OCI-LY1 (cell line): Measurements from ENCODE around the gene ZNF791.

Experiments
- H2AFZ ChIP-seq: fragments of 200-600 bp; sonication (generic), shearing (Covaris generic); 2 replicates; pipeline ENCODE4 v1.6.0; 2014; ENCODE audit warnings: antibody characterized with exemption, mild to moderate bottlenecking, low read length
- H3F3A ChIP-seq: fragments of 200-600 bp; sonication (generic), shearing (Covaris generic); 2 replicates; pipeline ENCODE4 v1.6.0; 2014; ENCODE audit warnings: mild to moderate bottlenecking, antibody characterized with exemption, low read length, moderate library complexity; ENCODE audit not compliant: insufficient read depth
- H3K27ac ChIP-seq: fragments of 200-600 bp; sonication (generic); 2 replicates; pipeline ENCODE4 v1.5.1; 2014; ENCODE audit warnings: low read length, mixed run types, mild to moderate bottlenecking, low read depth; ENCODE audit not compliant: poor library complexity, severe bottlenecking
- H3K27me3 ChIP-seq: fragments of 200-600 bp; sonication (generic); 2 replicates; pipeline ENCODE4 v1.6.0; 2014; ENCODE audit warnings: antibody characterized with exemption, mild to moderate bottlenecking, low read length, moderate library complexity; ENCODE audit not compliant: insufficient read depth
- H3K36me3 ChIP-seq: fragments of 200-600 bp; sonication (generic); 2 replicates; pipeline ENCODE4 v1.6.1; 2014; ENCODE audit warnings: mild to moderate bottlenecking, antibody characterized with exemption, low read length, moderate library complexity, mixed read lengths; ENCODE audit not compliant: insufficient read depth
- H3K4me1 ChIP-seq: fragments of 200-600 bp; sonication (generic); 2 replicates; pipeline ENCODE4 v1.5.1; 2014; ENCODE audit warnings: mild to moderate bottlenecking, low read length, moderate library complexity; ENCODE audit not compliant: insufficient read depth, severe bottlenecking
- H3K4me2 ChIP-seq: fragments of 200-600 bp; sonication (generic), shearing (Covaris generic); 2 replicates; pipeline ENCODE4 v1.6.1; 2014; ENCODE audit warnings: low read length
- H3K4me3 ChIP-seq: fragments of 200-600 bp; sonication (generic); 2 replicates; pipeline ENCODE4 v1.5.1; 2014; ENCODE audit warnings: low read length, low read depth, mild to moderate bottlenecking, mixed read lengths; ENCODE audit not compliant: poor library complexity, severe bottlenecking
- H3K79me2 ChIP-seq: fragments of 200-600 bp; shearing (Covaris generic); 2 replicates; pipeline ENCODE4 v1.6.1; 2016; ENCODE audit warnings: mixed run types, low read length, mixed read lengths; ENCODE audit not compliant: insufficient read depth
- H3K9ac ChIP-seq: fragments of 200-600 bp; sonication (generic), shearing (Covaris generic); 2 replicates; pipeline ENCODE4 v1.6.1; 2014; ENCODE audit warnings: mild to moderate bottlenecking, low read length, mixed read lengths
- H3K9me2 ChIP-seq: fragments of 200-600 bp; sonication (generic), shearing (Covaris generic); 2 replicates; pipeline ENCODE4 v1.6.1; 2014; ENCODE audit warnings: low read depth, mild to moderate bottlenecking, low read length, mixed read lengths
- H3K9me3 ChIP-seq: fragments of 200-600 bp; shearing (Covaris generic); 2 replicates; pipeline ENCODE4 v1.6.1; 2014; ENCODE audit warnings: low read length, mixed read lengths
- H4K20me1 ChIP-seq: fragments of 200-600 bp; sonication (generic), shearing (Covaris generic); 2 replicates; pipeline ENCODE4 v1.6.0; 2016; ENCODE audit warnings: mild to moderate bottlenecking, low read length; ENCODE audit not compliant: insufficient read depth
- EZH2 ChIP-seq: fragments of 200-600 bp; sonication (generic), shearing (Covaris generic); IDR thresholded peaks from 2 replicates; pipeline ENCODE4 v1.8.0; 2017; ENCODE audit warnings: borderline replicate concordance, mixed run types, mild to moderate bottlenecking, antibody characterized with exemption, low read length, moderate library complexity, mixed read lengths
- TF ChIP-seq, protein P1 (sequence below): fragments of 200-600 bp; sonication (generic), shearing (Covaris generic); IDR thresholded peaks from 2 replicates; pipeline ENCODE4 v1.5.1; 2017; ENCODE audit warnings: mild to moderate bottlenecking, antibody characterized with exemption, low read length, moderate library complexity, mixed read lengths

ZNF791 gene

DNA sequence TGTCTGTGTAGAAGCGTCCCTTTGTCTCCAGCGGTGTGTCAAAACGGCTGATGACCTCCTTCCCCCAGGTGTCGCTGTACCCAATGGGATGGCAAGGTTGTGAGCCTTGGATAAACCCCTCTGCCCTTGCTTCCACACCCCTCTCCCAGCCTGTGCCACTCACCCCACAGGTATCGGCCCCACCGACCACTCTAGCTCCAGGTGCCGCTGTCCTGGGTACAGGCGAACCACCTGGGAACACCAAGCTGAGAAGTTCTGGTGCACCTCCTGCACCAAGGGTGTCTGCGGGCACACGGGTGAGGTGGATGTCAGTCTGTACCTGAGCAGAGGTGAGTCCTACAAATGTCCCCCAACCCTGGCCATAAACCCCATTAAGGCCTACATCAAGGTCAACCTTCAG is 39.2 kb downstream of the ZNF791 start:
- Histone ChIP-seq H3K36me3 (peaks cover 40% of the 10 kb centered on the region), H4K20me1 (no peaks in the 10 kb centered on the region)
- TF ChIP-seq EZH2: no peak
- TF ChIP-seq, protein P1, sequence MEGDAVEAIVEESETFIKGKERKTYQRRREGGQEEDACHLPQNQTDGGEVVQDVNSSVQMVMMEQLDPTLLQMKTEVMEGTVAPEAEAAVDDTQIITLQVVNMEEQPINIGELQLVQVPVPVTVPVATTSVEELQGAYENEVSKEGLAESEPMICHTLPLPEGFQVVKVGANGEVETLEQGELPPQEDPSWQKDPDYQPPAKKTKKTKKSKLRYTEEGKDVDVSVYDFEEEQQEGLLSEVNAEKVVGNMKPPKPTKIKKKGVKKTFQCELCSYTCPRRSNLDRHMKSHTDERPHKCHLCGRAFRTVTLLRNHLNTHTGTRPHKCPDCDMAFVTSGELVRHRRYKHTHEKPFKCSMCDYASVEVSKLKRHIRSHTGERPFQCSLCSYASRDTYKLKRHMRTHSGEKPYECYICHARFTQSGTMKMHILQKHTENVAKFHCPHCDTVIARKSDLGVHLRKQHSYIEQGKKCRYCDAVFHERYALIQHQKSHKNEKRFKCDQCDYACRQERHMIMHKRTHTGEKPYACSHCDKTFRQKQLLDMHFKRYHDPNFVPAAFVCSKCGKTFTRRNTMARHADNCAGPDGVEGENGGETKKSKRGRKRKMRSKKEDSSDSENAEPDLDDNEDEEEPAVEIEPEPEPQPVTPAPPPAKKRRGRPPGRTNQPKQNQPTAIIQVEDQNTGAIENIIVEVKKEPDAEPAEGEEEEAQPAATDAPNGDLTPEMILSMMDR: no peak

DNA sequence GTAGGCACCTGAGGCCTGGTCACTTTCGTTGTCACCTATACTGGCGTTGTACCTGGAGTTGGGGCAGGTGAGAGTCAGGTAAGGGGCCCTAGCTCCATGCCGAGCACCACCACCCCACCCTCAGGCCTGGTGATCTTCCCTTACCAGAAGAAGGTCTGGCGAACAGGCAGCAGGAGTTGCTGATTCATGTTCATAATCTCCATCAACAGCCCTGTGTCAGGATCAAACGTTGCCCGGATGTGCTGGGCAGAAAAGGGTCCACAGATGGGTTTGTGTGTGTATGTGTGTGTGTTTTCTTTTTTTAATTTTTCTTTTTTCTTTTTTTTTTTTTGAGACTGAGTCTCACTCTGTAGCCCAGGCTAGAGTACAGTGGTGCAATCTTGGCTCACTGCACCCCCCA is 41.5 kb downstream of the ZNF791 start:
- no peaks in the 10 kb centered on the region for H3K79me2 ChIP-seq
- peaks cover 52% of the 10 kb centered on the region for H3K36me3 ChIP-seq
- H3K9ac ChIP-seq: no peak overlapping the region
- H3K9me3 ChIP-seq: no peaks in the 10 kb centered on the region
- H3F3A ChIP-seq: no peaks in the 10 kb centered on the region
- H3K27me3 ChIP-seq: no peaks in the 10 kb centered on the region
- H3K4me3 ChIP-seq: no peak overlapping the region
- no peak overlapping the region for H3K27ac ChIP-seq
- no peak overlapping the region for H3K4me2 ChIP-seq
- TF ChIP-seq, protein P1: no peak
- TF ChIP-seq EZH2: no peak
- no peaks in the 10 kb centered on the region for H3K4me1 ChIP-seq
- no peaks in the 10 kb centered on the region for H3K9me2 ChIP-seq
- H2AFZ ChIP-seq: no peak overlapping the region
- H4K20me1 ChIP-seq: no peaks in the 10 kb centered on the region

More for the DNA sequence above, 39.2 kb downstream of the ZNF791 start:
- Histone ChIP-seq H3K4me1 (no peaks in the 10 kb centered on the region), H2AFZ (no peak overlapping the region), H3F3A (no peaks in the 10 kb centered on the region), H3K4me2 (no peak overlapping the region), H3K9me3 (no peaks in the 10 kb centered on the region), H3K9me2 (no peaks in the 10 kb centered on the region), H3K79me2 (no peaks in the 10 kb centered on the region), H3K27me3 (no peaks in the 10 kb centered on the region), H3K9ac (no peak overlapping the region), H3K4me3 (no peak overlapping the region), H3K27ac (no peak overlapping the region)

DNA sequence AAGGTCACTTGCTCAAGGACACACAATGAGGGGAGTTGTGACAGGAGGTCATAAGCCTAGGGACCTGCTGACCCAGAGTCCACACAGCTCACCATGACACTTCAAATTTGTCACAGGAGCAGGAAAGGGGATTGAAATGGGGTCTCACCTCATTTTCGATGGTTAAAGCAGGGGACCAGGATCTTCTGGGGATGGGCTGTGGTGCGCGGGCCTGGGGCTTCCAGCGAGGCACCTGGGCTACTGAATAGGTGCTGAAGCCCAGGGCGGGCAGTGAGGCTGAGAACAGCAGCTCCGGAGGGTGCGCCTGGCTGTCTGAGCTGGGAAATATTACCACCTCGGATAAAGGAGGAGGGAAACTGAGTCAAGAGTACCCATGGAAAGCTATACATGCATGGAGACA is 44.8 kb downstream of the ZNF791 start:
- H3K4me3 ChIP-seq: no peak overlapping the region
- H3K9me3 ChIP-seq: no peaks in the 10 kb centered on the region
- H3K79me2 ChIP-seq: no peaks in the 10 kb centered on the region
- H3F3A ChIP-seq: no peaks in the 10 kb centered on the region
- no peaks in the 10 kb centered on the region for H3K27me3 ChIP-seq
- no peak overlapping the region for H2AFZ ChIP-seq
- H3K4me2 ChIP-seq: no peak overlapping the region
- H4K20me1 ChIP-seq: no peaks in the 10 kb centered on the region
- H3K4me1 ChIP-seq: no peaks in the 10 kb centered on the region
- H3K27ac ChIP-seq: no peak overlapping the region
- no peak overlapping the region for H3K9ac ChIP-seq
- H3K9me2 ChIP-seq: no peaks in the 10 kb centered on the region
- H3K36me3 ChIP-seq: peaks cover 71% of the 10 kb centered on the region
- TF ChIP-seq EZH2: no peak
- TF ChIP-seq, protein P1: no peak
